Ishikawa (cell line): ENCODE results near the gene SMYD3.

Source experiments
- CEBPB ChIP-seq: IDR thresholded peaks from 2 replicates; pipeline ENCODE4 v1.6.1; 2012
- CREB1 ChIP-seq: IDR thresholded peaks from 2 replicates; pipeline ENCODE4 v1.6.1; 2012; ENCODE audit warnings: low read depth
- EGR1 ChIP-seq: IDR thresholded peaks from 2 replicates; pipeline ENCODE4 v1.6.1; 2012
- EP300 ChIP-seq: IDR thresholded peaks from 2 replicates; pipeline ENCODE4 v1.6.1; 2012; ENCODE audit warnings: borderline replicate concordance
- FOXM1 ChIP-seq: IDR thresholded peaks from 2 replicates; pipeline ENCODE4 v1.6.1; 2012; ENCODE audit warnings: low read depth, borderline replicate concordance
- RAD21 ChIP-seq: IDR thresholded peaks from 2 replicates; pipeline ENCODE4 v1.6.1; 2012; ENCODE audit warnings: low read depth
- REST ChIP-seq: IDR thresholded peaks from 2 replicates; pipeline ENCODE4 v1.6.1; 2012; ENCODE audit warnings: low read depth, mild to moderate bottlenecking
- TAF1 ChIP-seq: IDR thresholded peaks from 2 replicates; pipeline ENCODE4 v1.6.1; 2012; ENCODE audit warnings: low read depth, mild to moderate bottlenecking
- TEAD4 ChIP-seq: IDR thresholded peaks from 2 replicates; pipeline ENCODE4 v1.6.1; 2012
- YY1 ChIP-seq: IDR thresholded peaks from 2 replicates; pipeline ENCODE4 v1.6.1; 2012; ENCODE audit warnings: low read depth
- TF ChIP-seq, protein P1 (sequence below): IDR thresholded peaks from 2 replicates; pipeline ENCODE4 v1.6.1; 2012

DNA sequence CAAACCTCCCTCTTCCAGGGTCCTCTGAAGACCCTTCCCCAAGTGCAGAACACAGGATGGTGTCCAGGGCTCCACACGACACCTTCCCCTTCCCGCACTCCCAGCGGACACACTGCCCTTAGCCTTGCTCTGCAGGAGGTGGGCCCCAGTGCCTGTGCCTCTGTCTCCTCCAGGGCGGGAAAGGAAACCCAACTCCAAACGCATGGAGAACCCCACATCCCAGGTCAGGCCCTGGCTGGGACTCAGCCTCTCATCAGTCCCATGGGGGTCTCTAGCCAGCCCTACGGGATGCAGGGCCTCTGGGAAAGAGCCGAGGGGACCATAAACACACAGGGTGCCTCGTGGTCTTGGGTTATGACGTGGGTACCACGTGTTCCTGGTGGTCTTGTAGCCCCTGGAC lies 5.6 kb upstream of the SMYD3 start:
- TF ChIP-seq EGR1 (no peak), FOXM1 (no peak), EP300 (no peak), RAD21 (no peak), TAF1 (no peak), TEAD4 (no peak), REST (no peak), CREB1 (no peak), YY1 (no peak), CEBPB (no peak)
- TF ChIP-seq, protein P1, sequence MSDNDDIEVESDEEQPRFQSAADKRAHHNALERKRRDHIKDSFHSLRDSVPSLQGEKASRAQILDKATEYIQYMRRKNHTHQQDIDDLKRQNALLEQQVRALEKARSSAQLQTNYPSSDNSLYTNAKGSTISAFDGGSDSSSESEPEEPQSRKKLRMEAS, result no peak
